DMS153 treated with DMSO at 0.1 percent for 48 hours (cell line): ENCODE results near the gene MRPL2.
A peak's percentile ranks its signal among the peaks of the same experiment; 100 is the strongest.

ENCODE experiments used
- DNase-seq: peaks from one replicate; lab custom pipeline; 2025; ENCODE audit not compliant: unreplicated experiment; lab: John Stamatoyannopoulos, UW

The MRPL2 gene

GRCh38 chr6:43021270-43022047 is 37.8 kb downstream of the MRPL2 start, which contains the start of gene RRP36:
RRP36 (plus strand) TSS chr6:43021623; CDS start chr6:43021655, 32 bp downstream.
- DNase-seq = peak; percentile 37

DNA sequence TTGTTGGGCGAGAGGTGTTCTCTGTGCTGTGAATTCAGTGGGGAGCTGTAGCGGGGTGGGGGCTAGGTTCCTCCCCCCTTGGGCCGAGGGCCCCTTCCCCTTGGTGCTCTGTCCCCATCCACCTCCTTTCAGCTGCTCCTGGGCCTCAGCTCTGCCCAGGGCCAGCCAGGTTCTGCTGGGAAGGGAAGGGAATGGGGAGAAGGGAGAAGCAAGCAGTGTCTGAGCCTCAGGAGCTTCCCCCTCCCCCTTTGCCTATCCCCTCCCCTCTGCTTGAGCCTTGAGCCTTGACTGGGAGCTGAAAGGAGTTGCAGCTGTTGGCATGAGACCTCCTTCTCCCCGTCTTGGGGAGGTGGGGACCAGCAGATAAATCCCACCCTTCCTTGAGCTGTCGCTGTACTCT is 38.4 kb downstream of the MRPL2 start:
- DNase-seq = no peak

GRCh38 chr6:43020052-43020705 is 39.1 kb downstream of the MRPL2 start:
- no peak for DNase-seq

- DNase-seq = no peak
Observed at GRCh38 chr6:43019152-43019551, 40.1 kb downstream of the MRPL2 start.

DNA sequence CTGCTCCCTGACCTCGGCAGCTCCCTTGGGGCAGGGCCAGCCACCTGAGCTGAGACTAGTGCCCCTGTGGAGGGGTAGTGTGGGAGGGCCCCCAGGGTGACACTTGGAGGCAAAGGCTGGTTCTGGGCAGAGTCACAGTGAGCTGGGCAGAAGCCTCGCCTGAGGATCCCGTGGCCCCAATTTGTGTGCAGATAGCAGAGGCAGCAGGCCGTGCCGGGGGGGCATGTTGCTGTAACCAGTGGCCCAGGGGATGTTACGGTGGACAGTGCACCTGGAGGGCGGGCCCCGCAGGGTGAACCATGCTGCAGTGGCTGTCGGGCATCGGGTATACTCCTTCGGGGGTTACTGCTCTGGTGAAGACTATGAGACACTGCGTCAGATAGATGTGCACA is 42.3 kb downstream of the MRPL2 start:
- no peak for DNase-seq

GRCh38 chr6:43016176-43016942 is 42.9 kb downstream of the MRPL2 start:
- DNase-seq = no peak

- no peak for DNase-seq
Observed at GRCh38 chr6:43014434-43014909, 44.8 kb downstream of the MRPL2 start.

GRCh38 chr6:43013843-43014433 is 45.3 kb downstream of the MRPL2 start, which contains the start of the genes KLHDC3 and MEA1:
KLHDC3 (plus strand) TSS chr6:43014249; CDS start chr6:43017193, 2,944 bp downstream.
MEA1 (minus strand) TSS chr6:43013946; CDS start chr6:43013813, 133 bp downstream.
- peak; percentile 100 for DNase-seq

DNA sequence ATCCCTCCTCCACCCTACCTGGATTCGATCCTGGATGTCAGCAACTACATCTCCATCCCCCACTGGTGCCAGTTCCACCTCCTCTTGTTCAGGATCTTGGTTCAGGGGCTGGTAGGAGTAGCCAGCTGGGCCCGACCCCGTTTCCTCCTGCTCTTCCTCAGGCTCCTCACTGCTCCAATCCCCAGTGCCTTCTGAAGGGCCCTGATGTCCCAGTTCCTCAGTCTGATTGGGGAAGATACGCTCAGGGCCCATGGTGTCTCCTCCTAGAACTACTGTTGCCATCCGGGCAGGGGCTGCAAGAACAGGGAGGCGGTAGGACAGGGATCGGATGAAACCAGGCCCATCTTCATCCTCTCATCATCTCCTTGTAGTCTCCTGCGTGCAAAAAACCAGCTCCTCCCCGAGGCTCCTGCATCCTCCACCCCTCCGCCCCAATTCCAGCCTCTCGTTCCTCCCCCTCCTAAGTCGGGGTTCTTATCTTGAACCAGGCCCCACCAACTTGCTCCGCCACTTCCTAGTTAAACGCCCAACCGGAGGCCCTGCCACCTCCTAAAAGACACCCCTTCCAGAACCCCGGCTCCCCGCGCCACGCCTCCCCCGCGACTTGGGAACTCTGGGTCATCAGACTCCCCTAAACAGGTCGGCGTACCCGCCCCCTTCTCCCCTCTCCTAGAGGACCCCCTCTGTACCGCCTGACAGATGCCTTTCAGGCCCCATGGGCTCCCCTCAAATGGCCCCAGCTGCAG is 46.0 kb downstream of the MRPL2 start:
- DNase-seq = no peak

DNA sequence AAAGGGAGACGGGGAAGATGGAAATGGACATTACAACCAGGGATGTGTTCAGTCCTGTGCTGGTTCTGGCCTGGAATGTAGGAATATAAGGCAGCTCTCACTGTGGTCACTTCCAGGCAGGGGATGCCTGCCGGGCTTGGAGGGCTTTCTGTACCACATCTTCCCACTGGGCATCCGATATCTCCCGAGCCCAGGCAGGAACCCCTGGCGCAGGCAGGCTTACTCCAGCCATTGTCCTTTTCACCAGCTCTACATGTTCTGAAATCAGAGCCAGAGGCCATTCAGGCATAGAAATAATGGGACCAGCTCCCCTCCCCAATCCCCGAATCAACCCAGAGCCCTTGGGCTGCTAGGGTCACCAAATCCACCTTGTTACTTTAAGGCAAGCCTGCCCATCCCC is 46.9 kb downstream of the MRPL2 start:
- no peak for DNase-seq

GRCh38 chr6:43011207-43011606 is 48.0 kb downstream of the MRPL2 start:
- no peak for DNase-seq

DNA sequence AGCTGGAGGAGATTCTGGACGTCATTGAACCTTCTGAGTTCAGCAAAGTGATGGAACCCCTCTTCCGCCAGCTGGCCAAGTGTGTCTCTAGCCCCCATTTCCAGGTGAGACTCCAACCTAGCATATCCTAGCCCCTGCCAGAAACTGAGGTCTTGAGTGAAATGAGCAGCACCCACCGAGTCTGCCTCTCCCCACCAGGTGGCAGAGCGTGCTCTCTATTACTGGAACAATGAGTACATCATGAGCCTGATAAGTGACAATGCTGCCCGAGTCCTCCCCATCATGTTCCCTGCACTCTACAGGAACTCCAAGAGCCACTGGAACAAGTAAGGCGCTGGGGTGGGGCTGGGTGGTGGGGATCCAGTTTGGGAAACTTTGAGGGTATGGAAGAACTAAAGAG is 50.1 kb downstream of the MRPL2 start:
- peak; percentile 18 for DNase-seq

DNA sequence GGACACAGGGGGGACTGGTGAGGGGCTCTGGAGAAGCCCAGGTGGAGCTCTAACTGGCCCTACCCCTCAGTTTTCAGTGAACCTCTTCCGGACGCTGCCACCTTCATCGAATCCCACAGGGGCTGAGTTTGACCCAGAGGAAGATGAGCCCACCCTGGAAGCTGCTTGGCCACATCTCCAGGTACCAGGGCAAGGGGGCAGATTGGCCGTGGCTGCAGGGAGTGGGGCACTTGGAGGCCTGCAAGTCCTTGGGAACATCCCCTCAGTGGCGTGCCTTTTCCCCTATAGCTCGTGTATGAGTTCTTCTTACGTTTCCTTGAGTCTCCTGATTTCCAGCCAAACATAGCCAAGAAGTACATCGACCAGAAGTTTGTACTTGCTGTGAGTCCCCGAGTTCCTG is 52.1 kb downstream of the MRPL2 start:
- DNase-seq = no peak

GRCh38 chr6:43006251-43006650 is 53.0 kb downstream of the MRPL2 start:
- no peak for DNase-seq

DNA sequence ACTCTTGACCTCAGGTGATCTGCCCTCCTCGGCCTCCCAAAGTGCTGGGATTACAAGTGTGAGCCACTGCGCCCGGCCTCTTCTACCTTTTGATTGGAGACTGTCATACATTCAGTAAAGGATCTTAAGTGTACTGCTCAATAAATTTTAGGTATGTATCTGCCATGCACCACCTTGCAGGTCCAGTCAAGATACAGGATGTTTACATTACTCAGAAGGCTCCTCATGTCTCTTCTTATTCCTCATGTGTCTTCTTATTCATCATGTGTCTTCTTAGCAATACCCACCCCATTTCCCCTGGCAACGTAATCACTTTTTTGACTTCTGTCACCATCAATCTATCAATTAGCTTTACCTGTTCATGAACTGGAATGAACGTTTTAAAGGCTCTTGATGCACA is 53.4 kb downstream of the MRPL2 start:
- no peak for DNase-seq
